HG03039 (cell line): ENCODE data around the gene FBN3.
"Not testable (repeated sequence)": the region's sequence is repeated elsewhere in the genome, so short reads cannot be mapped to it uniquely, and the experiment has no call there.

Source experiments
- ATAC-seq: cut with Tn5 transposase; IDR thresholded peaks from one replicate; pipeline ENCODE4 v1.9.1; 2021; ENCODE audit warnings: mild to moderate bottlenecking, moderate library complexity; ENCODE audit not compliant: unreplicated experiment

The FBN3 gene

DNA sequence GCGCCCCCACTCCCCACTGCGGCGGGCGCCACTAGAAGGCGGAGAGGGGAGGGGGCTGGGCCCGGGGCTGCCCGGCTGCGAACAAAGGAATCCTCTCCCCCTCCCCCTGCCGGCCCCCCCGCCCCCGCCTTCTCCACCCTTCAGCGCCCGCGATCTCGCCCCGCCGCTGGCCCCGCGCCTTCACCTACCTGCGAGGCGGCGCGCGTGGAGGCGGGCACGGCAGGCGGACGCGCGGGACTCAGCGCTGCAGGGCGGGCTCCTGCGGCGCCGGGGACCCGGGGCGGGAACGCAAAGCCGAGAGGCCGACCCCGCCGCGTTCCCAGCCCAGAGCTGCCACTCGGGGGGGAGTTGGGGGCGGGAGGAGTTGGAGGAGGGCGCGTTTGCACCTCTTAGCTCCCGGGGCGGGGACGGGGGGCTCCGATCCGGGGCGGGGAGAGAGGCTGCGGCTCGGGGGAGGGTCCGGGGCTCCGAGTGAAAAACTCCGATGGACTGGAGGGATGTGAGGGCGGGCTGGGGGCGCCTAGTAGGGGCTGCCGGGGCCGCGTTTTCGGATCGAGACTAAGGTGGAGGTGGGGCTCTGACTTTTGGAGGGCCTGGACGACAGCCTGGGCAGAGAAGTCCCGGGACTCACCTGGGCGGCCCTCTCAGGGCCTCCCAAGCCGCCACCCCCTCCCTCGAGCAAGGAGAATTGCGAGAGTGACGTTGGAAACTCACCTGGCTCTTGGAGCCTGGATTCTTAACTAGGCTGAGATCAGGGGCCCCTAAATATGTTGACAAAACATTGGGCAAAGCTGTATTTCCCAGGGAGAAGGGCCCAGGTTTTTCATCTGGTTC is at the start of gene FBN3:
TSS of gene FBN3 (minus strand) at position 332 of the 834 bp plus-strand sequence. CDS start 2,112 bp downstream, outside the sequence.
- no peak for ATAC-seq

DNA sequence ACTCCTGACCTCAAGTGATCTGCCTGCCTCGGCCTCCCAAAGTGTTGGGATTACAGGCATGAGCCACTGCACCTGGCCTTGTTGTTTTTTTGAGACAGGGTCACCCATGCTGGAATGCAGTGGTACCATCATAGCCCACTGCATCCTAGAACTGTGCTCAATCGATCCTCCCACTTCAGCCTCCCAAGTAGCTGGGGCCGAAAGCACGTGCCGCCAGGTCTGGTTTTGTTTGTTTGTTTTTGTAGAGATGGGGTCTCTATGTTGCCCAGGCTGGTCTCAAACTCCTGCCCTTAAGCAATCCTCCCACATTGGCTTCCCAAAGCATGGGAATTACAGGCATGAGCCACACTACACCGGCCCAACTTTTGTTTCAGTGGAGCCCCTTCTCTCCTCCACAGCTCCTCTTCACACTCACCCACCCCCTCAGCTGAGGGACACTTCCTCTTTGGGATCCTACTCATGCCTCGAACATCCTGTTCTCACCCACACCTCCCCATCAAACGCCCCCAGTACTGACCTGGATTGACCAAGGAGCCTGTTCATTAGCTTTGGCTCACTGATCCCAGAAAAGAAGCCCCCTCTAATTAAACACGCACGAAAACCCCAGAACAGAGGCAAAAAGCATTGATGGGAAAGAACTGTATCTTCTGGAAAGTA is 47.0 kb upstream of the FBN3 start:
- no peak for ATAC-seq

DNA sequence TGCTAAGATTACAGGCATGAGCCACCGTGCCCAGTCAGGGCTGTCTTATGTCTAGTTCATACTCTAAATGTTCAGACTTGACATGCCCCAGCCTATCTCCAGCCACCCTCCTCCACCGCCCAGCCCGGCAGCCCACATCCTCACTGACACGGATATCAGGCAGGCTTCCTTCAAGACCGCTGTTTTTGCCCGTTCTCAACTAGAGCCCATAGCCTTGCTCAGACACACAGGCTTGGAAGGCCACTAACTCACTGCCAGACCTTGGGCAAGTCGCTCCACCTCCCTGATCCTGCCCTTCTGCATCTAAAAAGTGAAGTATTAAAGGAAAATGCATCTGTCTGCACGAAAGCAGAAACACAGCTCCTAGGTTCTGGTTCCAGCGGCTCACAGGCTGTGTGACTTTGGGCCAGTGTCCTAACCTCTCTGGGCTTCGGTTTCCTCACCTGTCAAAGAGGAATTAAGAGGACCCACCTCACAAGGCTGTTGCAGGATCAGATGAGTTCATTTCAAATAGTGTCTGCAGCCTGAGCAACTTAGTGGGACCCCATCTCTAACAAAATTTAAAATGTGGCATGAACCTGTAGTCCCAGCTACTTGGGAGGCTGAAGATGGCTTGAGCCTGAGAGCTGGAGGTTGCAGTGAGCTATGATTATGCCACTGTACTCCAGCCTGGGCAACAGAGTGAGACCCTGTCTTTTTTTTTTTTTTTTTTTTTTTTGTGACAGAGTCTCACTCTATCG is 45.3 kb upstream of the FBN3 start:
- ATAC-seq, result no peak

DNA sequence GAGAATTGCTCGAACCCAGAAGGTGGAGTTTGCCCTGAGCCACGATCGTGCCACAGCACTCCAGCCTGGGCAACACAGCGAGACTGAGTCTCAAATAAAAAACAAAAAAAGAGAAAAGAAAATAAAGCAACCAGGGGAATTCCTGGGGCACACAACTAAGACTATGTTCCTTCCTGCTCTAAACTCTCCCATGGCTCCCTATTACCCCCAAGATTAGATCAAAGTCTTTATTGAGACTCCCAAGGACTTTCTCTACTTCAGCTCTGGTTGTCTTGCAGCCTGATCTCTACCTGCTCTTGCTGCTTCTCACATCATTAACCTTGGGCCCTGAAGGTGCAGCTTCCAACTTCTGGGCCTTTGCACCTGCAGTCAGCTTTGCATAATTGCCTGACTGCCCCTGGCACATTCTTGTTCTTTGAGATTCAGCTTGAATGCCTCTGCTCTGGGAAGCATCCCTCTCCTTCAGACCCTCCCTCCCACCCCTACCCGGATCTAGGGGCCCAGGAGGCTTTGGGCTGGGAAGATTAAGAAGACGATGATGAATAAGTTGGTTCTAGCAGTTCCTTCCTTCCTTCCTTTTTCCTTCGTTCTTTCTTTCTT is 42.9 kb upstream of the FBN3 start:
- no peak for ATAC-seq

DNA sequence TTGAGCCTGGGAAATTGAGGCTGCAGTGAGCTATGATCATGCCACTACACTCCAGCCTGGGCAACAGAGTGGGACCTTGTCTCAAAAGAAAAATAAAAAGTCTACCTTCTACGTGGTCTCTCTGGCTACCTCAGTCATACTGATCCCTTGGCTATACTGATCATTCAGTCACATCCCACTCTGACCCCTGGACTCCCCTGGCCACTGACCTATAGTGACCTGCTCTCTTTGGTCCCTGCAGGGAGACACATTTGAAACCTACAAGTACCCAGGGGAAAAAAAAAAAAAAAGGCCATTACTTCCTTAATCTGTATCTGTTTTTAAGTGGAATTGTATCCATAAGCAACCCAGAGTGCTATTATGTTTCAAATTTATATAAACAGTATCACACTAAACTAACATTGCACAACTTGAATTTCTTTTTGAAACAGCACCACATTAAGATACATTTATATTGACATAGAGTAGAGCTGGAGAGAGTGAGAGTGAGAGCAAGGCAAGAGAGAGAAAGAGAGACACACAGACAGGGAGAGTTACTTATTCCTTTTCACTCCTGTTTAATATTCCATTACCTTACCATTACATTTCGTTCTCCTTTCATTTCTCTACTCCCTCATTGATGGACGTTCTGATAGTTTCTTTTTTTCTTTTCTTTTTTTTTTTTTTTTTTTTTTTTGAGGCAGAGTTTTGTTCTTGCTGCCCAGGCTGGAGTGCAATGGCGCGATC is 36.1 kb upstream of the FBN3 start:
- ATAC-seq, result no peak

DNA sequence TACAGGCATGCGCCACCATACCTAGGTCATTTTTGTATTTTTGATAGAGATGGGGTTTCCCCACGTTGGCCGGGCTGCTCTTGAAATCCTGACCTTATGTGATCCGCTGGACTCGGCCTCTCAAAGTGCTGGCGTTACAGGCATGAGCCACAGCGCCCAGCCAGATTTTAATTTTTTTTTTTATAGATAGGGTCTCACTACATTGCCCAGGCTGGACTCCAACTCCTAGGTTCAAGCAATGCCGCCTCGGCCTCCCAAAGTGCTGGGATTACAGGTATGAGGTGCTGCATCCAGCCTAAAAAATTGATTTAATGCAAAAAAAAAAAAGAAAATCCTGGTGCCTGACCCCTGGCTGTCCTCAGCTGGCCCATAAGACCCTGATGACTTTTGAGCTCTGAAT is 34.9 kb upstream of the FBN3 start:
- no peak for ATAC-seq

DNA sequence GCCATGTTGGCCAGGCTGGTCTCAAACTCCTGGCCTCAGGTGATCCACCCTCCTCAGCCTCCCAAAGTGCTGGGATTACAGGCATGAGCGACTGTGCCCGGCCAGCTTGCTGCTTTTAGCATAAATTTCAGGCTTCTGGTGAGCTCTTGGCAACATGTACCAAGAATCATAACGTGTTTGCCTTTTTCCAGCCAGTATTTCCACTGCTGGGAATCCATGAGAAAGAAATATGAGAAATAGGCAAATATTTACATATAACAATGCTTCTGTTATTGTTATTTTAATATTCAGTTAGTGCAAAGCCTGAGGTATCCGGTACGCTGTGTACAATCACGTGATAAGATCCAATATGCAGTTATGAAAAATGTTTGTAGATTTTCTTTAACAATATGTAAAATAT is 30.6 kb upstream of the FBN3 start:
- no peak for ATAC-seq

DNA sequence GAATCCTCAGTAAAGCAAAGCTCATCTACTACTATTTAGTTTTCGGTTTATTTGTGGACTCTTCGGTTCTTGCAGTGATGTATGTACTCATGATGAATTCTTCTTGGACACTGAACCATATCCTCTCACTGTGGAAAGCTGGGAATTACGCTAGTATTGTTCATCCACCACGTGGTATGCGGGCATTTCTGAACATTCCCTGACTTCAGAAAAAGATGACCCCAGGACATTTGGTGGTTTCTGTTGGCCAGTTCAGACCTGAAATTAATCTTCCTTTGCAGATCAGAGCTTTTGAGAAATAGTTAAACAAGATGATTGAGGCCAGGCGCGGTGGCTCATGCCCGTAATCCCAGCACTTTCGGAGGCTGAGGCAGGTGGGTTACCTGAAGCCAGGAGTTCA is 25.3 kb upstream of the FBN3 start:
- ATAC-seq, result no peak

DNA sequence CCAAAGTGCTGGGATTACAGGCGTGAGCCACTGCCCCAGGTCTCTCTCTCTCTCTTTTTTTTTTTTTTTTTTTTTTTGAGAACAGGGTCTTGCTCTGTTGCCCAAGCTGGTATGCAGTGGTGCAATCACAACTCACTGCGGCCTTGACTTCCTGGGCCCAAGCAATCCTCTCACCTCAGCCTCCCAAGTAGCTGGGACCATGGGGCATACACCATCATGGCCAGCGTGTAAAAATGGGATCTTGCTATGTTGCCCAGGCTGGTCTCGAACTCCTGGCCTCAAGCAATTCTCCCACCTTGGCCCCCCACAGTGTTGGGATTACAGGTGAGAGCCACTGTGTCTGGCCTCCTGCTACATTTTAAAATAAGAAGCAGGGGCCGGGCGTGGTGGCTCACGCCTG is 19.1 kb upstream of the FBN3 start:
- ATAC-seq, result no peak

DNA sequence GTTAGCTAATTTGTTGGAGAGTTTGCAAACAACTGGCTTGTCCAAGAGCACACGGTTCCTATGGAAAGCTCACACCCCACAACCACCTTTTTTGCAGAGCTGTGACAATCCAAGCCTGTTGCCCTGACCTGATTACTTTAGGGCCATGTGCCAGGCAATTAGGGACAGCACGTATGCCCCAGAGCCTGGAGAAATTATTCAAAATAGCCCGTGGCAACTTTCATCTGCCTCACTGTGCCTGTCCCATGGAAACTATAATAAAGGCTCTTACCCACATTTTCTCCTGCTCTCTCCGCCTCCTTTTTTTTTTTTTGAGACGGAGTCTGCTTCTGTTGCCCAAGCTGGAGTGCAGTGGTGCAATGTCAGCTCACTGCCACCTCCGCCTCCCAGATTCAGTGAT is 18.6 kb upstream of the FBN3 start:
- no peak for ATAC-seq

DNA sequence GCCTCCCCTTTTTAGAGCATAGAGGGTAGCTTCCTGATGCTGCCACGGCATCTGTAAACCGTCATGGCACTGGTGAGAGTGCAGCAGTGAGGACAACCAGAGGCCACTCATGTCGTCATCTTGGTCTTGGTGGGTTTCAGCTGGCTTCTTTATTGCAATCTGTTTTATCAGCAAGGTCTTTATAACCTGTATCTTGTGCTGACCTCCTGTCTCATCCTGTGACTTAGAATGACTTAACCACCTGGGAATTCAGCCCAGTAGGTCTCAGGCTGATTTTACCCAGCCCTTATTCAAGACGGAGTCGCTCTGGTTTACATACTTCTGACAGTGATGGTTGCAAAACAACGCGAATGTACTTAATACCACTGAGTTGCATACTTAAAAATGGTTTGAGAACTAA is 14.4 kb upstream of the FBN3 start:
- ATAC-seq, result no peak

DNA sequence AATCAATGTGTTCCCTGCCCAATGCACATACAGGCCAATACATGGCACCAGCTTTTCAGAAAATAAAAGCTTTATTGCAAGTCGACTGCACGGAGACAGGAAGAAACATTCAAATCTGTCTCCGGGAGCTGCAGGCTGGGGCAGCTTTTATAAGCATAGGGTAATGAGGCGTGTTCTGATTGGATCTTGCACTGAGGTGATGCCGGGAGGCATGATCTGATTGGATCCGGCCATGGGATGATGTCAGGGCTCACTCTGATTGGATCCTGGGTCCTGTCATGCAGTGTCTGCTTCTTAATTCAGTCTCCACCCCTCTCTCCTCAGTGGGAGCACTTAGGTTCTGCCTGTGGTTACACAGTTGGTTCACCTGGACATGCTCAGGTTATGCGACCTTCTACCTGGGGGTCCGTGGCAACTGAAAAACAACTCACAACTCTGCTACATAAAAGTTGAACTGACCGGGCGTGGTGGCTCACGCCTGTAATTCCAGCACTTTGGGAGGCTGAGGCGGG is 11.8 kb upstream of the FBN3 start:
- no peak for ATAC-seq

DNA sequence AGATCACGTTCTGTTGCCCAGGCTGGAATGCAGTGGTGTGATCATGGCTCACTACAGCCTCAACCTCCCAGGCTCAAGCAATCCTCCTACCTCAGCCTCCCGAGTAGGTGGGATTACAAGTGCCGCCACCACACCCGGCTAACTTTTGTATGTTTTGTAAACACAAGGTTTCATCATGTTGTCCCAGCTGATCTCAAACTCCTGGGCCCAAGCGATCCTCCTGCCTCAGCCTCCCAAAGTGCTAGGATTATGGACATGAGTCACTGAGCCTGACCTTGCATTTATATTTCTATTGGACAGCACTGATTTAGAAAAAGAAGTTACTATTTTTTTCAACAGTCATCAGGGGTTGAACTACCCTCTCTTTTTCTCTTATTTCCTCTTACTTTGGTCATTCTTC is 9.9 kb upstream of the FBN3 start:
- ATAC-seq, result not testable (repeated sequence)

DNA sequence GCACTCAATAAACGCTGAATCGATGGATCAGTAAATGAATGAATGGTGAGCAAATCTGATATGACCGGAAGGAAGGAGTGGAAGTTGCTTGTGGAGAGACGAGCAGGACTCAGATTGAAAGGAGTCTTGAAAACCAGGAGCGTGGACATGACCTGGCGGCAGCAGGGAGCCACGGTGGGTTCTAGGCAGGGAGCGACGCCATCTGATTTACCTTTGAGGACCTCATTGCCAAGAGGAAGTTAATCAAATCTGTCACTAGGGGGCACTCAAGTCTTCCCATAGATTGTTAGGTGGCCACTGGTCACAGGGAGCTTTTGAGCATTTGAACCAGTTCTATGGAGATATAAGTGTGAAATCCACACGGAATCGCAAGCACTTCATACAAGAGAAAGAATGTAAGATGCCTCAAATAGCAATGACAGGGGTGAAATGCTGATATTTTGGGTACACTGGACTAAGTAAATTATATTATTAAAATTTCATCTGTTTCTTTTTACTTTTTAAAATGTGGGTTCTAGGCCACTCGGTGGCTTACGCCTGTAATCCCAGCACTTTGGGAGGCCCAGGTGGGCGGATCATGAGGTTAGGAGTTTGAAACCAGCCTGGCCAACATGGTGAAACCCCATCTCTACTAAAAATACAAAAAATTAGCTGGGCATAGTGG is 9.2 kb upstream of the FBN3 start:
- no peak for ATAC-seq

DNA sequence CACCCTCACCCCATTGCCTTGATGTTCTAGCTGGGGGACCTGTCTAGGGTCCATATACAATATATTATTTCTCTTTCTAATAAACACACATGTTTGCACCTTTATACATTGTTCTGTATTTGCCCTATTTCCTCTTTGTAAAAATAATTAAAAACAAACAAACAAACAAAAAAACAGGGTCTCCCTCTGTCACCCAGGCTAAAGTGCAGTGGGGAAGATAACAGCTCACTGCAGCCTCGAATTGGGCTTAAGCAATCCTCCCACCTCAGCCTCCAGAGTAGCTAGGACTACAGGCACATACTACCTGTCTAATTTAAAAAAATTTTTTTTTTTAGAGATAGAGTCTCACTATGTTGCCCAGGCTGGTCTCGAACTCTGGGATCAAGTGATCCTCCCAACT is 5.9 kb upstream of the FBN3 start:
- no peak for ATAC-seq

DNA sequence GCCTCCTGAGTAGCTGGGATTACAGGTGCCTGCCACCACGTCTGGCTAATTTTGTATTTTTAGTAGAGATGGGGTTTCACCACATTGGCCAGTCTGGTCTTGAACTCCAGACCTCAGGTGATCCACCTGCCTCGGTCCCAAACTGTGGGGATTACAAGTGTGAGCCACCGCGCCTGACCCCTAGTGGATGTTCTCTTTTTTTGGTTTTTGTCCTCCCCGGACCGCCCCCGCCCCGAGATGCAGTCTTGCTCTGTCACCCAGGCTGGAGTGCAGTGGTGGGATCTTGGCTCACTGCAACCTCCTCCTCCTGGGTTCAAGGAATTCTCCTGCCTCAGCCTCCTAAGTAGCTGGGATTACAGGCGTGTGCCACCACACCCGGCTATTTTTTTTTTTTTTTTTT is 4.6 kb upstream of the FBN3 start:
- not testable (repeated sequence) for ATAC-seq

DNA sequence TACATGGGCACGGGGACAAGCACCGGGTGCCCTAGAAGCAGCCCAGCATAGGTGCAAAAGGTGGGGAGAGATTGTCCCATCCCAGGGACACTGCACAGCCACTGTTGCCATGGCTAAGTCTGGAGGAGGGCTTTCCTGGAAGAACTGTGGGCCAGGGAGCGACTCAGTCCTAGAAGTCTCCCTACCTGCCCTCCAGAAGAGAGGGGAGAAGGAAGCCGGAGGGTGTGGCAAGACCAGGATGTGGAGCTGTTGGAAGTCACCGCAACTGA is 2.3 kb upstream of the FBN3 start:
- ATAC-seq, result no peak

DNA sequence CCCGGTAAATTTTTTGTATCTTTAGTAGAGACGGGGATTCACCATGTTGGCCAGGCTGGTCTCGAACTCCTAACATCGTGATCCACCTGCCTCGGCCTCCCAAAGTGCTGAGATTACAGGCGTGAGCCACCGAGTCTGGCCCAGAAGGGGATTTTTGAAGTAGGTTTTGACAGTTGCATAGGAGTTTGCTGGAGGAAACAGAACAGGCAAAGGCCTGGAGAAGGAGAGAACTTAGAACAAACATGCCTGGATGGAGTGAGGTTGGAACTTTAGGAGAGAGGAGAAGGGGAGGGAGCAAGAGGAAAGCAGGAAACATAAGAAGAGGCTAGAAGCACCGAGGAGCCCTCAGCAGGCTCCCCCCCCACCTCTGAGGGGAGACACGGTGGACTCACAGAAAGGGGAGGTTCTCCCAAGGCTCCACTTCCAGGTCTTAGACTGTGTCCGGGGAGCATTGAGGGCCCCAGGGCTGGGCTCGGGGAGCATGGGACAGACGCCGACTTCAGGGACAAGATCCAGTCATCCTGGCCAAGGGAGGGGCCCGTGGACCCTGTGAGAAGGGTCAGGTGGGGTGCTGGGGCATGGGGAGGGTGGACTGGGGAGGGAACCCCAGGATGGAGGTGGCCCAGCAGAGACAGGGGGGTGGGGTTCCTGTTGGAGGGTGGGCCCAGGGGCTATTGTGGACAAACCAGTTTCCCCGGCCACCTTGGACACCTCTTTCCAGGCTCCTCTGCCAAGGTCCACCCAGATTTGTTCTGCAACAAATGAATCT is 1.8 kb upstream of the FBN3 start:
- no peak for ATAC-seq

DNA sequence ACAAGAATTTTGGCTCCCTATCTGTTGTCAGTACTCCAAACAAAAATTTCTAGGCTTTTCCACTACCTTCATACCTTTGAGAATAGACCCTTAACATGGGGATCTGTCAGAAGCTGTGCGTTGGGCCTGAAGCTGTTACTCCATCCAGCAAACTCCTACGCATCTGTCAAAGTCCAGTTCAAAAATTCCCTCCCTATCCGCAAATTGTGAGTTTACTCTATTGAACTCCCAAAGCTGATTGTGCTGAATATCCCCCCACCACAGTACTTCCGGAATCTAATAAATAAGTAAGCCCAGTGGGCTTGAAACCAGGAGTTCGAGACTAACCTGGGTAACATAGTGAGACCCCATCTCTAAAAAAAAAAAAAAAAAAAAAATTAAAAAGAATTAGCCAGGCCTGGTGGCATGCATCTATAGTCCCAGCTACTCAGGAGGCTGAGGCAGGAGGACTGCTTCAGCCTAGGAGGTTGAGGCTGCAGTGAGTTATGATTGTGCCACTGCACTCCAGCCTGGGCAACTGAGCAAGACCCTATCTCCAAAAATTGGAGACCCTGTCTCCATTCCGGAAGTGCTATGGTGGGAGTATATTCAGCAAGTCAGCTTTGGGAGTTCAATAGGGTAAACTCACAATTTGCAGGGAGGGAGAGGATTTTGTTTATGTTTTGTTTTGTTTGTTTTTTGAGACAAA is 930 bp upstream of the FBN3 start:
- ATAC-seq, result no peak
